K562 (cell line): ENCODE results near the gene SLC49A3. TPM values are rescaled to one million over a fixed set of nuclear protein-coding genes. Genes with fewer than 3 reads are reported as not detected.
A peak's percentile ranks its signal among the peaks of the same experiment; 100 is the strongest.

Experiments
- BCOR ChIP-seq: fragments of 450-650 bp; IDR thresholded peaks from 2 replicates; pipeline ENCODE4 v1.6.1; 2016
- CBX2 ChIP-seq: fragments of 200-600 bp; sonication (generic); IDR thresholded peaks from one replicate; pipeline ENCODE4 v1.6.1; 2012; ENCODE audit warnings: mild to moderate bottlenecking, low read length, inconsistent platforms; ENCODE audit not compliant: insufficient read depth, poor library complexity, severe bottlenecking
- NR2C1 ChIP-seq, 2 experiments: fragments of 450-650 bp; IDR thresholded peaks; 2 replicates each; pipeline ENCODE4 v1.6.1; 2017; ENCODE audit warnings: mild to moderate bottlenecking in 2 of 2, antibody characterized with exemption in 1 of 2, inconsistent platforms in 1 of 2, missing compliant biosample characterization in 1 of 2, missing genetic modification characterization in 1 of 2
- RFX7 ChIP-seq: fragments of 250-450 bp; sonication (Bioruptor Pico); IDR thresholded peaks from 2 replicates; pipeline ENCODE4 v1.5.1; 2021; ENCODE audit warnings: mild to moderate bottlenecking
- ZFP36 ChIP-seq: fragments of 150-350 bp; IDR thresholded peaks from 2 replicates; pipeline ENCODE4 v1.6.1; 2018; ENCODE audit warnings: low read length, low read depth; ENCODE audit not compliant: partially characterized antibody
- ZNF165 ChIP-seq: fragments of 250-450 bp; sonication (Bioruptor Pico); IDR thresholded peaks from 2 replicates; pipeline ENCODE4 v1.4.0; 2020; ENCODE audit warnings: borderline replicate concordance
- ZNF551 ChIP-seq: fragments of 250-450 bp; sonication (Bioruptor Pico); IDR thresholded peaks from 2 replicates; pipeline ENCODE4 v1.5.0; 2021; ENCODE audit warnings: mild to moderate bottlenecking, moderate library complexity
- polyA plus RNA-seq, 8 experiments: library from polyadenylated mRNA; depleted of rRNA in 4 of 8; stranded (reverse) in 5 of 8; unstranded in 3 of 8; fragments of >200 nt; fragmentation: Nextera tagmentation in 2 of 8; fragmentation: Illumina TruSeq in 1 of 8; extraction: Ambion mirVana in 2 of 8; extraction: Trizol in 1 of 8; gene quantifications; 2 replicates each; pipeline versions ENCODE4 v1.2.1 to v1.2.3, GENCODE V29; 2011 to 2014; ENCODE audit warnings: inconsistent platforms in 1 of 8, missing spikeins in 1 of 8
- total RNA-seq, 7 experiments: library from RNA; depleted of rRNA in 6 of 7; stranded (reverse); fragments of >200 nt in 6 of 7; fragmentation: Illumina TruSeq in 2 of 7; extraction: Trizol in 2 of 7; gene quantifications; 2 replicates each; pipeline versions ENCODE4 v1.2.1 to v1.2.3, GENCODE V29; 2011 to 2021; ENCODE audit warnings: low replicate concordance in 1 of 7
- TF ChIP-seq, protein P1 (sequence below): fragments of 450-650 bp; IDR thresholded peaks from 2 replicates; pipeline ENCODE4 v1.6.1; 2017; ENCODE audit warnings: antibody characterized with exemption, mild to moderate bottlenecking
- TF ChIP-seq, protein P2 (sequence below): sonication (generic); formaldehyde crosslinking; IDR thresholded peaks from 2 replicates; pipeline ENCODE4 v1.8.0; 2022; ENCODE audit warnings: mild to moderate bottlenecking, missing genetic modification reagents, borderline replicate concordance
- TF ChIP-seq, protein P3 (sequence below): fragments of 250-450 bp; sonication (Bioruptor Pico); IDR thresholded peaks from 2 replicates; pipeline ENCODE4 v1.5.0; 2020; ENCODE audit warnings: mild to moderate bottlenecking
- TF ChIP-seq, protein P4 (sequence below): sonication (generic); formaldehyde crosslinking; IDR thresholded peaks from 2 replicates; pipeline ENCODE4 v1.8.0; 2022; ENCODE audit warnings: mild to moderate bottlenecking, missing genetic modification reagents
- TF ChIP-seq, protein P5 (sequence below): fragments of 450-650 bp; formaldehyde crosslinking; IDR thresholded peaks from 2 replicates; pipeline ENCODE4 v1.4.0; 2020; ENCODE audit warnings: mild to moderate bottlenecking

Gene SLC49A3
- total and polyA plus RNA-seq, 9 of the 15 experiments (the other 6 are each of a cell fraction or from before 2014, with no cell fraction given), result 0.24 to 0.41 TPM; not detected in 7

DNA sequence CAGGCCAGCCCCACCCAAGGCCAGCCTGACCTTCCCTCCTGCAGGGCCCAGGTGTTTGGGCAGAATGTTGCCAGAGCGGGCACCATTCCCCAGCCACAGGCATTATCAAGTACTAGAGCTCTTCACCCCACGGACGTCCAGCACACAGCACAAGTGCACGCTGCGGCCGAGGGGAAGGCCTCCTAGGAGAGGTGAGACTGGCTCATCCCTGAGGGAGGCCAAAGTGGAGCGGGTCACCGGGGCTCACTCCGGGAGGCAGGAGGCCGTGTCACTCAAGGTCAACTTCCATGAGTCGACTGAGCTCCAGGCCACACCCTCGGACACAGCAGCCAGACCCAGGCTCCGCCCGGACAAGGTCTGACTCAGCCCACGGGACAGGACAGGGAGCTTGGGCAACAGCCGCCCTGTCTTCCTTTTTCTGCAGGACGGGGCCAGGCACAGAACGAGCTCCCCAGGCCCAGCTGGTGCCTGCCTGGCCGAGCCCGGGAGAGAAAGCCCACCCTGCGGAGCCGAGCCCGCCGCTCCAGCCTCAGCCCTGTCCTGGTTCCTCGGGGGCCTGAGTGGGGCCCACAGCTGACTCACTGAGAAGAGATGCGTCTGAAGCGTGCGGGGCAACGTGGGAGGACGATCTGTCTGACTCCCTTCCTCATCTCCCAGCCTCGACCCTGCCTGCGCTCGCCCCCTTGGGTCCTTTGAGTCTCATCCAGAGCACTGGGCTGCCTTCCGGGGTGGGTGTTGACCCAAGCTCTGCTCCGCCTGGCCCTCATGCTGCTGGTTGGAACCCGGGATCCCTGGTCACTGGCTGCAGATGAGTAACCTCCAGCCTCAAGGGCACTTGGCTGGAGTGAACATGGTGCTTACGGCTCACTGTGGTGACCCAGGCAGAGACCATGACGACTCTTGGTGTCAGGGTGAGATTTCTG, 1.6 kb downstream of the SLC49A3 start (continued):
- TF ChIP-seq, protein P1, sequence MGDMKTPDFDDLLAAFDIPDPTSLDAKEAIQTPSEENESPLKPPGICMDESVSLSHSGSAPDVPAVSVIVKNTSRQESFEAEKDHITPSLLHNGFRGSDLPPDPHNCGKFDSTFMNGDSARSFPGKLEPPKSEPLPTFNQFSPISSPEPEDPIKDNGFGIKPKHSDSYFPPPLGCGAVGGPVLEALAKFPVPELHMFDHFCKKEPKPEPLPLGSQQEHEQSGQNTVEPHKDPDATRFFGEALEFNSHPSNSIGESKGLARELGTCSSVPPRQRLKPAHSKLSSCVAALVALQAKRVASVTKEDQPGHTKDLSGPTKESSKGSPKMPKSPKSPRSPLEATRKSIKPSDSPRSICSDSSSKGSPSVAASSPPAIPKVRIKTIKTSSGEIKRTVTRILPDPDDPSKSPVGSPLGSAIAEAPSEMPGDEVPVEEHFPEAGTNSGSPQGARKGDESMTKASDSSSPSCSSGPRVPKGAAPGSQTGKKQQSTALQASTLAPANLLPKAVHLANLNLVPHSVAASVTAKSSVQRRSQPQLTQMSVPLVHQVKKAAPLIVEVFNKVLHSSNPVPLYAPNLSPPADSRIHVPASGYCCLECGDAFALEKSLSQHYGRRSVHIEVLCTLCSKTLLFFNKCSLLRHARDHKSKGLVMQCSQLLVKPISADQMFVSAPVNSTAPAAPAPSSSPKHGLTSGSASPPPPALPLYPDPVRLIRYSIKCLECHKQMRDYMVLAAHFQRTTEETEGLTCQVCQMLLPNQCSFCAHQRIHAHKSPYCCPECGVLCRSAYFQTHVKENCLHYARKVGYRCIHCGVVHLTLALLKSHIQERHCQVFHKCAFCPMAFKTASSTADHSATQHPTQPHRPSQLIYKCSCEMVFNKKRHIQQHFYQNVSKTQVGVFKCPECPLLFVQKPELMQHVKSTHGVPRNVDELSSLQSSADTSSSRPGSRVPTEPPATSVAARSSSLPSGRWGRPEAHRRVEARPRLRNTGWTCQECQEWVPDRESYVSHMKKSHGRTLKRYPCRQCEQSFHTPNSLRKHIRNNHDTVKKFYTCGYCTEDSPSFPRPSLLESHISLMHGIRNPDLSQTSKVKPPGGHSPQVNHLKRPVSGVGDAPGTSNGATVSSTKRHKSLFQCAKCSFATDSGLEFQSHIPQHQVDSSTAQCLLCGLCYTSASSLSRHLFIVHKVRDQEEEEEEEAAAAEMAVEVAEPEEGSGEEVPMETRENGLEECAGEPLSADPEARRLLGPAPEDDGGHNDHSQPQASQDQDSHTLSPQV, result peak; percentile 72
- TF ChIP-seq RFX7 (CRISPR knock-in tag) (no peak), NR2C1 (IDR thresholded peaks at IDR 0.05) (peak; percentile 83), NR2C1 (tag; IDR thresholded peaks at IDR 0.05) (peak; percentile 84), ZFP36 (no peak), CBX2 (no peak), ZNF551 (CRISPR knock-in tag) (no peak), ZNF165 (CRISPR knock-in tag) (no peak), BCOR (no peak)
- TF ChIP-seq, protein P2, sequence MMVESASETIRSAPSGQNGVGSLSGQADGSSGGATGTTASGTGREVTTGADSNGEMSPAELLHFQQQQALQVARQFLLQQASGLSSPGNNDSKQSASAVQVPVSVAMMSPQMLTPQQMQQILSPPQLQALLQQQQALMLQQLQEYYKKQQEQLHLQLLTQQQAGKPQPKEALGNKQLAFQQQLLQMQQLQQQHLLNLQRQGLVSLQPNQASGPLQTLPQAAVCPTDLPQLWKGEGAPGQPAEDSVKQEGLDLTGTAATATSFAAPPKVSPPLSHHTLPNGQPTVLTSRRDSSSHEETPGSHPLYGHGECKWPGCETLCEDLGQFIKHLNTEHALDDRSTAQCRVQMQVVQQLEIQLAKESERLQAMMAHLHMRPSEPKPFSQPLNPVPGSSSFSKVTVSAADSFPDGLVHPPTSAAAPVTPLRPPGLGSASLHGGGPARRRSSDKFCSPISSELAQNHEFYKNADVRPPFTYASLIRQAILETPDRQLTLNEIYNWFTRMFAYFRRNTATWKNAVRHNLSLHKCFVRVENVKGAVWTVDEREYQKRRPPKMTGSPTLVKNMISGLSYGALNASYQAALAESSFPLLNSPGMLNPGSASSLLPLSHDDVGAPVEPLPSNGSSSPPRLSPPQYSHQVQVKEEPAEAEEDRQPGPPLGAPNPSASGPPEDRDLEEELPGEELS, result peak; percentile 48; the same call in 1 of the 2 replicates
- TF ChIP-seq, protein P3, sequence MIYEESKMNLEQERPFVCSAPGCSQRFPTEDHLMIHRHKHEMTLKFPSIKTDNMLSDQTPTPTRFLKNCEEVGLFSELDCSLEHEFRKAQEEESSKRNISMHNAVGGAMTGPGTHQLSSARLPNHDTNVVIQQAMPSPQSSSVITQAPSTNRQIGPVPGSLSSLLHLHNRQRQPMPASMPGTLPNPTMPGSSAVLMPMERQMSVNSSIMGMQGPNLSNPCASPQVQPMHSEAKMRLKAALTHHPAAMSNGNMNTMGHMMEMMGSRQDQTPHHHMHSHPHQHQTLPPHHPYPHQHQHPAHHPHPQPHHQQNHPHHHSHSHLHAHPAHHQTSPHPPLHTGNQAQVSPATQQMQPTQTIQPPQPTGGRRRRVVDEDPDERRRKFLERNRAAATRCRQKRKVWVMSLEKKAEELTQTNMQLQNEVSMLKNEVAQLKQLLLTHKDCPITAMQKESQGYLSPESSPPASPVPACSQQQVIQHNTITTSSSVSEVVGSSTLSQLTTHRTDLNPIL (CRISPR knock-in tag), result no peak
- TF ChIP-seq, protein P4, sequence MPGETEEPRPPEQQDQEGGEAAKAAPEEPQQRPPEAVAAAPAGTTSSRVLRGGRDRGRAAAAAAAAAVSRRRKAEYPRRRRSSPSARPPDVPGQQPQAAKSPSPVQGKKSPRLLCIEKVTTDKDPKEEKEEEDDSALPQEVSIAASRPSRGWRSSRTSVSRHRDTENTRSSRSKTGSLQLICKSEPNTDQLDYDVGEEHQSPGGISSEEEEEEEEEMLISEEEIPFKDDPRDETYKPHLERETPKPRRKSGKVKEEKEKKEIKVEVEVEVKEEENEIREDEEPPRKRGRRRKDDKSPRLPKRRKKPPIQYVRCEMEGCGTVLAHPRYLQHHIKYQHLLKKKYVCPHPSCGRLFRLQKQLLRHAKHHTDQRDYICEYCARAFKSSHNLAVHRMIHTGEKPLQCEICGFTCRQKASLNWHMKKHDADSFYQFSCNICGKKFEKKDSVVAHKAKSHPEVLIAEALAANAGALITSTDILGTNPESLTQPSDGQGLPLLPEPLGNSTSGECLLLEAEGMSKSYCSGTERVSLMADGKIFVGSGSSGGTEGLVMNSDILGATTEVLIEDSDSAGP (CRISPR knock-in tag), result no peak; the same call in 1 of the 2 replicates
- TF ChIP-seq, protein P5, sequence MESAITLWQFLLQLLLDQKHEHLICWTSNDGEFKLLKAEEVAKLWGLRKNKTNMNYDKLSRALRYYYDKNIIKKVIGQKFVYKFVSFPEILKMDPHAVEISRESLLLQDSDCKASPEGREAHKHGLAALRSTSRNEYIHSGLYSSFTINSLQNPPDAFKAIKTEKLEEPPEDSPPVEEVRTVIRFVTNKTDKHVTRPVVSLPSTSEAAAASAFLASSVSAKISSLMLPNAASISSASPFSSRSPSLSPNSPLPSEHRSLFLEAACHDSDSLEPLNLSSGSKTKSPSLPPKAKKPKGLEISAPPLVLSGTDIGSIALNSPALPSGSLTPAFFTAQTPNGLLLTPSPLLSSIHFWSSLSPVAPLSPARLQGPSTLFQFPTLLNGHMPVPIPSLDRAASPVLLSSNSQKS (CRISPR knock-in tag), result no peak
